ENCODE results near the gene LPCAT4. TPM values are rescaled to one million over a fixed set of nuclear protein-coding genes. Genes with fewer than 3 reads are reported as not detected.

The LPCAT4 gene
- total and polyA plus RNA-seq, 4 donors: 1.1 to 2.4 (median 1.8) TPM

- 98% methylated on average over 4 of the region's 4 CpGs for WGBS
These were observed 8.0 kb downstream of the LPCAT4 start for GRCh38 chr15:34358948-34359347.

More at GRCh38 chr15:34358948-34359347, 8.0 kb downstream of the LPCAT4 start:
- Histone ChIP-seq H3K4me3 (ENCODE audit: low read depth in 1 of 3, low read length in 3 of 3) (no peak overlapping the region), H3K9me3 (ENCODE audit: control insufficient read depth in 4 of 4, low read length in 3 of 4) (no peaks in the 10 kb centered on the region), H3K9ac (ENCODE audit: low read depth in 1 of 2, low read length in 2 of 2) (no peak overlapping the region), H3K27me3 (ENCODE audit: control insufficient read depth in 4 of 4, insufficient read depth in 4 of 4, low read length in 3 of 4) (no peaks in the 10 kb centered on the region), H3K36me3 (ENCODE audit: control insufficient read depth in 4 of 4, insufficient read depth in 3 of 4, low read depth in 1 of 4, low read length in 3 of 4) (peaks cover 0 to 2% (median 0%) of the 10 kb centered on the region in 4 donors), H3K4me1 (ENCODE audit: control insufficient read depth in 4 of 4, insufficient read depth in 4 of 4, low read length in 3 of 4) (no peaks in the 10 kb centered on the region), H3K27ac (ENCODE audit: low read depth in 1 of 2, low read length in 2 of 2) (no peak overlapping the region)
- no peak for TF ChIP-seq SP1 (IDR thresholded peaks at IDR 0.05)
- no peak for TF ChIP-seq HNF4A (conservative IDR thresholded peaks at IDR 0.05)
- no peak for TF ChIP-seq REST (IDR thresholded peaks at IDR 0.05)
- TF ChIP-seq MAX (IDR thresholded peaks at IDR 0.05): no peak
- TF ChIP-seq NR2F2 (IDR thresholded peaks at IDR 0.05): no peak
- TF ChIP-seq ATF3 (IDR thresholded peaks at IDR 0.05): no peak
- TF ChIP-seq ZBTB33 (IDR thresholded peaks at IDR 0.05): no peak
- TF ChIP-seq EGR1 (IDR thresholded peaks at IDR 0.05; ENCODE audit: low read depth in 2 of 2): no peak
- TF ChIP-seq RXRA (IDR thresholded peaks at IDR 0.05): no peak
- TF ChIP-seq CTCF (IDR thresholded peaks at IDR 0.05; ENCODE audit: low read depth, low read length, missing input control): no peak
- TF ChIP-seq HNF4G (IDR thresholded peaks at IDR 0.05): no peak
- TF ChIP-seq TAF1 (conservative IDR thresholded peaks at IDR 0.05): no peak
- TF ChIP-seq RAD21 (IDR thresholded peaks at IDR 0.05): no peak
- TF ChIP-seq FOXA2 (IDR thresholded peaks at IDR 0.05): no peak
- no peak for TF ChIP-seq FOXA1 (IDR thresholded peaks at IDR 0.05)
- no peak for TF ChIP-seq YY1 (IDR thresholded peaks at IDR 0.05)
- no peak for TF ChIP-seq GABPA (IDR thresholded peaks at IDR 0.05 in 1 of 2, conservative IDR thresholded peaks at IDR 0.05 in 1 of 2)
- no peak for DNase-seq (ENCODE audit: low spot score)
